Activated B cell treated with CpG ODN at 0.5 μM for 24 hours (primary cell): ENCODE data around the gene MEP1A. TPM values are rescaled to one million over a fixed set of nuclear protein-coding genes. Genes with fewer than 3 reads are reported as not detected.

Experiments used
- ATAC-seq: fragments of 200-7000 bp; cut with Tn5 transposase; one replicate; pipeline ENCODE4 v1.10.0; 2021; ENCODE audit warnings: low read depth, mild to moderate bottlenecking, moderate library complexity
- CTCF ChIA-PET: fragments of 350-600 bp; sonication (Branson Sonifier 250); formaldehyde crosslinking; loops from one replicate; lab custom pipeline; 2021; ENCODE audit warnings: antibody characterized with exemption; lab: Charles Lee
- POLR2A ChIA-PET: fragments of 350-600 bp; sonication (Branson Sonifier 250); formaldehyde crosslinking; loops from one replicate; lab custom pipeline; 2021; ENCODE audit warnings: antibody characterized with exemption; lab: Charles Lee
- DNase-seq: peaks from one replicate; pipeline ENCODE4 v3.0.0; 2022
- H3K27ac Mint-ChIP-seq: one replicate; pipeline ENCODE4 v1.8.0; 2020; ENCODE audit warnings: mixed read lengths
- H3K27me3 Mint-ChIP-seq: one replicate; pipeline ENCODE4 v1.8.0; 2021; ENCODE audit warnings: mixed read lengths
- H3K36me3 Mint-ChIP-seq: one replicate; pipeline ENCODE4 v1.8.0; 2021; ENCODE audit warnings: low read depth, mixed read lengths
- H3K4me1 Mint-ChIP-seq: one replicate; pipeline ENCODE4 v1.8.0; 2021; ENCODE audit warnings: mixed read lengths
- H3K4me3 Mint-ChIP-seq: one replicate; pipeline ENCODE4 v1.8.0; 2020; ENCODE audit warnings: mild to moderate bottlenecking, mixed read lengths
- H3K9me3 Mint-ChIP-seq: one replicate; pipeline ENCODE4 v1.8.0; 2020; ENCODE audit warnings: mixed read lengths
- intact Hi-C: fragments of 100-400 bp; cut with micrococcal nuclease; formaldehyde crosslinking; loops from one replicate; pipeline ENCODE4 v1.15.1; 2024
- total RNA-seq: library from RNA; stranded (reverse); gene quantifications from 2 replicates; pipeline ENCODE4 v1.2.3, GENCODE V29; 2022
- TF ChIP-seq, protein P1 (sequence below): fragments of 200-600 bp; IDR thresholded peaks from one replicate; pipeline ENCODE4 v1.8.0; 2022; ENCODE audit warnings: antibody characterized with exemption, mild to moderate bottlenecking

The MEP1A gene
- total RNA-seq, 1 donor from 2014 or later = not detected

DNA sequence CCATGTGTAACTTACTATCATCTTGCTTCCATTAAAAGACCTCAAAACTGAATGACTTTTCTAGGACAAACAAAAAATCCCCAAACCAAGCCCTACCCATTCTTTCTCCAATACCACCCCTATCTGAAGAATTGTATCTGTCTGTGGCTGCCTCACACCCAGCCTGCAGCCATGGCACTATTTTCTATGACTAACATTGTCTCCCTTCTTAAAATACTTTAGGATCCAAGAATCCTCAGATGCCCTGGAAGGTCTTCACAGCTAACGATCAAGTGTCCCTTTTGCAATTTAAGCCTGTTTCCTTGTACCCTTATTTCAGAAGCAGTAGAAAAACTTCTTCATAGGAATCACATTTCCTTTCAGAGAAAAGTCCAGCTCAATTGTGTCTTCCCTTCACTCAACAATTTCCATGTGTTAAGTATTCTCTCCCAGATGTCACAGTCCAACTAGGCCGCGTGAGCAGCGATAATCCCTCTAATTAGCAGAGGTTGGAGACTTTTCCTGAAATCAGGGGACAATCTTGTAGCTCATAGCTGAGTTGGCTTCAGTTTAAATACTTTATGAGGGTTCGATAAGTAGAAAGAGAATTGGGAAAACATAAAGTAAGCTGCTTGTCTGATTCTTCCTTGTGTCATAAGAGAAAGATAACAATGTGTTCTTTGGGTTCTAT is 5.2 kb upstream of the MEP1A start:
- Mint-ChIP-seq H3K4me3 (no peak overlapping the region), H3K27me3 (no peaks in the 10 kb centered on the region), H3K27ac (no peak overlapping the region), H3K36me3 (no peaks in the 10 kb centered on the region), H3K9me3 (no peaks in the 10 kb centered on the region), H3K4me1 (no peaks in the 10 kb centered on the region)
- CTCF ChIA-PET = no interaction called here
- ATAC-seq (no peak), DNase-seq (no peak)
- POLR2A ChIA-PET = no interaction called here
- TF ChIP-seq, protein P1, sequence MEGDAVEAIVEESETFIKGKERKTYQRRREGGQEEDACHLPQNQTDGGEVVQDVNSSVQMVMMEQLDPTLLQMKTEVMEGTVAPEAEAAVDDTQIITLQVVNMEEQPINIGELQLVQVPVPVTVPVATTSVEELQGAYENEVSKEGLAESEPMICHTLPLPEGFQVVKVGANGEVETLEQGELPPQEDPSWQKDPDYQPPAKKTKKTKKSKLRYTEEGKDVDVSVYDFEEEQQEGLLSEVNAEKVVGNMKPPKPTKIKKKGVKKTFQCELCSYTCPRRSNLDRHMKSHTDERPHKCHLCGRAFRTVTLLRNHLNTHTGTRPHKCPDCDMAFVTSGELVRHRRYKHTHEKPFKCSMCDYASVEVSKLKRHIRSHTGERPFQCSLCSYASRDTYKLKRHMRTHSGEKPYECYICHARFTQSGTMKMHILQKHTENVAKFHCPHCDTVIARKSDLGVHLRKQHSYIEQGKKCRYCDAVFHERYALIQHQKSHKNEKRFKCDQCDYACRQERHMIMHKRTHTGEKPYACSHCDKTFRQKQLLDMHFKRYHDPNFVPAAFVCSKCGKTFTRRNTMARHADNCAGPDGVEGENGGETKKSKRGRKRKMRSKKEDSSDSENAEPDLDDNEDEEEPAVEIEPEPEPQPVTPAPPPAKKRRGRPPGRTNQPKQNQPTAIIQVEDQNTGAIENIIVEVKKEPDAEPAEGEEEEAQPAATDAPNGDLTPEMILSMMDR = no peak
- intact Hi-C loops = no loop called here

DNA sequence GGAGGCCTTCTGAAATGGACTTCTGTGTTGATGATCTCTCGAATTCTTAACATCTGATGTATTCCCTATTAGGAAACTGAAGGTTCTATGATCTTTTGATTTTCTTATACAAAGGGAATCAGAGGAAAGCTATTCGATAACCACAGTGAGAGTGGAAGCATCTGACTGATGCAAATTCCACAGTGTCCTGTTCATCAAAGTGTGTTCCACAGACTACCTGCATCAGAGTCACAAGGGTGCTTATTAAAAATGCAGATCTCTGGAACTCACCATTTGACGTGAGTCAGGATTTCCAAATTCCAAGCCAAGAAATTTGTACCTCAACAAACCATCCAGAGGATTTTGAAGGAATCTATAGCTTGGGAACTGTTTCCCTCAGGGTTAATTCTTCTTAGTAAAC is 4.4 kb upstream of the MEP1A start:
- Mint-ChIP-seq H3K27me3 (no peaks in the 10 kb centered on the region), H3K4me1 (no peaks in the 10 kb centered on the region), H3K9me3 (no peaks in the 10 kb centered on the region), H3K4me3 (no peak overlapping the region), H3K27ac (no peak overlapping the region), H3K36me3 (no peaks in the 10 kb centered on the region)
- DNase-seq = no peak
- no peak for ATAC-seq
- TF ChIP-seq, protein P1 = no peak
- ChIA-PET CTCF (no interaction called here), POLR2A (no interaction called here)
- intact Hi-C loops = no loop called here

DNA sequence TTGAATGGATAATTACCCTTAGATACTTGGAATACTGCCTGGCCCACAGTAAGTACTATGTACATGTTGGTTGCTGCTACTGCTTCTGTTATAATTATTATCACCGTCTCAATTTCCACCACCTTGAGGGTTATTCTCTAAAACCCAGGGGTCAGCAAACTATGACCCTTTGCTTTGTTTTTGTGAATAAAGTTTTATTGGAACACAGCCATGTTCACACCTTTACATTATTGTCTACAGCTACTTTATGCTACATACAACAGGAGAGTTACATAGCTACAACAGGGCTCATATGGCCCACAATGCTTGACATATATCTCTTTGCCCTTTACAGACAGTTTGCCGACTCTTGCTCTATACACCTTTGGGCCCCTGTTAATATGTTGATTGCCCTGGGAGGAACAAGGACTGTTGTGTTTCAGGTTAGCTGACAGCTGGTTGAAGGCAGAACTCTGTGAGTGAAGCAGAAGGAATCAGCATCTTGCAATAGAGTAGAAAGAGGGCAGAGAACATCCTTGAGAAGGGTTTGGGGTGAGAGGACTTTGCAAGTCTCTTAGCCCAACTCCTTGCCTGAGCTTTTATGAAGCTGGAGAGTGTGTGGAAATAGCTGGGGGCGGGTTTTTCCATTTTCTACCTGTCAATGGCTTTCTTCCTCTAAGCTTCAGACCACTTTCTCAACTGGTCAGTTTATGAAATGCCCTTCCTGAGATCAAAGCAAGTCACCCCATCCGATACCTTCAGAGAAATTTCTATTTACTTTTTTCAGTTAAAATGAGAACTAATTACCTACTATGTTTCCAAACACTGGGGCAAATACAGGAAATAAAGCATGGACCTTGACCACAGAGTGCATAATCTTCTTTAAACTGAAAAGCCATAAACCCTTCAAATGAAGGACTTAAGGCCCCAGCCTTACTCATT is 3.5 kb upstream of the MEP1A start:
- CTCF ChIA-PET = no interaction called here
- no peaks in the 10 kb centered on the region for H3K36me3 Mint-ChIP-seq
- TF ChIP-seq, protein P1 = no peak
- DNase-seq (no peak), ATAC-seq (no peak)
- intact Hi-C loops = no loop called here
- no peak overlapping the region for H3K27ac Mint-ChIP-seq
- no peaks in the 10 kb centered on the region for H3K27me3 Mint-ChIP-seq
- POLR2A ChIA-PET = no interaction called here
- no peaks in the 10 kb centered on the region for H3K4me1 Mint-ChIP-seq
- no peaks in the 10 kb centered on the region for H3K9me3 Mint-ChIP-seq
- no peak overlapping the region for H3K4me3 Mint-ChIP-seq

DNA sequence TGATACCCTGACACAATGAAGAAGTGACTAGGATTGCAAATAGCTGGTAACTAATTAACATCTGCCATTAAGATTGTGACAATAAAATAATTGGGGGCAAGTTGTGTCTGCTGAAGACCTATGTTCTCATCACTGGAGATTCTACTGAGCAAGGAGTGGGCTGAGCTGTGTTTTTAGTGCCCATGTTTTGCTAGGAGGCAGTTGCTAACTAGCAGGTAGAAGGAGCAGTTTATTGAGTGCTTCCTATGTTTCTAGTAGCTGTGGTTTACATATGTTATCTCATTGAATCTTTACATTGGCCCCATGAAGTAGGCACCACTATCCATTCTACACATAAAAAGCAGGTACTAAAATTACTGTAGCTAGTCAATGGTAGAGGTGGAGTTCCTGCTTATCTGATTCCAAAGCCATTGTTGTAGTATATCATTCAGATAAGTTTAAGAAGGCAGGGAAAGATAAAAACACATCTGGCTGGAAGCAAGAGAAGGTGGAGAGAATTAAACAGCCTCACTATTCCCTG is 2.8 kb upstream of the MEP1A start:
- intact Hi-C loops = no loop called here
- no peak for ATAC-seq
- Mint-ChIP-seq H3K4me3 (no peak overlapping the region), H3K36me3 (no peaks in the 10 kb centered on the region), H3K4me1 (no peaks in the 10 kb centered on the region), H3K9me3 (no peaks in the 10 kb centered on the region), H3K27me3 (no peaks in the 10 kb centered on the region), H3K27ac (no peak overlapping the region)
- TF ChIP-seq, protein P1 = no peak
- CTCF ChIA-PET = no interaction called here
- POLR2A ChIA-PET = no interaction called here
- DNase-seq = no peak

DNA sequence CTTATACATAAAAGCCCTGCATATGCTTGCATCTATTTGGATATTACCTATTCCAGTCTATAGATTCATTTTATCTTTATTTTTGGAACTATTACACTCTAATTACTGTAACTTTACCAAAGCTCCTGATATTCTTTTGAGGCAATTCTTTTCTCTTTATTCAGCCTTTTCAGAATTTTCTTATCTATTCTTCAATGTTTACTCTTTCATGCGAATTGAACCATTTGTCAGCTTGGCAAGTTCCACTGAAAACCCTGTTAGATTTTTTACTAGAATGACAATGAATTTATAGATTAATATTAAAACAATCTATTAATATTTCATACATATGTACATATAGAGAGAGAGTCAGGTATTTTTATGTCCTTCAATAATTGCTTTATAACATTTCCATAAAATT is 554 bp upstream of the MEP1A start:
- DNase-seq = no peak
- CTCF ChIA-PET = no interaction called here
- no peaks in the 10 kb centered on the region for H3K36me3 Mint-ChIP-seq
- intact Hi-C loops = no loop called here
- H3K4me3 Mint-ChIP-seq = no peak overlapping the region
- TF ChIP-seq, protein P1 = no peak
- no peaks in the 10 kb centered on the region for H3K27me3 Mint-ChIP-seq
- H3K9me3 Mint-ChIP-seq = no peaks in the 10 kb centered on the region
- H3K27ac Mint-ChIP-seq = no peak overlapping the region
- no peak for ATAC-seq
- POLR2A ChIA-PET = no interaction called here
- H3K4me1 Mint-ChIP-seq = no peaks in the 10 kb centered on the region
